GM19328 (cell line): ENCODE results near the gene PRKAG2.

ENCODE experiments used
- ATAC-seq: cut with Tn5 transposase; IDR thresholded peaks from one replicate; pipeline ENCODE4 v1.9.1; 2021; ENCODE audit warnings: mild to moderate bottlenecking, moderate library complexity; ENCODE audit not compliant: unreplicated experiment

PRKAG2 gene

DNA sequence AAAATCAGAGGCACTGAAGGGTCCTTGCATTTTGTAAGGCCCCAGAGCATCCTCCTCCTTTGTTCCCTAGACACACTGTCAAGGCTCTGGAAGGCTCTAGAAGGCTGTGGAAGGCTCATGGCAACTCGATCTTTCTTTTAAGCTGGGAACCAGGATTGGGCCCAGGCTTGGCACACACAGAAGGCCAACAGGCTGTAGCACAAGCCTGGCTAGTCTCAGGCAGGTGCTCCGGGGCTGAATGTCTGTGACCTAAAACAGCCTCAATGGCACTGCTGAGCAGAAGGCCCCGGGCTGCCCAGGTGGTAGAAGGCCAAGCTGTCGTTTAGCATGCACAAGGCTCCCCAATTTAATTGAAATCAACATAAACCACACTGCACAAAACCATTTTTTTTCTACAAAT is 55.7 kb downstream of the PRKAG2 start:
- ATAC-seq = no peak

DNA sequence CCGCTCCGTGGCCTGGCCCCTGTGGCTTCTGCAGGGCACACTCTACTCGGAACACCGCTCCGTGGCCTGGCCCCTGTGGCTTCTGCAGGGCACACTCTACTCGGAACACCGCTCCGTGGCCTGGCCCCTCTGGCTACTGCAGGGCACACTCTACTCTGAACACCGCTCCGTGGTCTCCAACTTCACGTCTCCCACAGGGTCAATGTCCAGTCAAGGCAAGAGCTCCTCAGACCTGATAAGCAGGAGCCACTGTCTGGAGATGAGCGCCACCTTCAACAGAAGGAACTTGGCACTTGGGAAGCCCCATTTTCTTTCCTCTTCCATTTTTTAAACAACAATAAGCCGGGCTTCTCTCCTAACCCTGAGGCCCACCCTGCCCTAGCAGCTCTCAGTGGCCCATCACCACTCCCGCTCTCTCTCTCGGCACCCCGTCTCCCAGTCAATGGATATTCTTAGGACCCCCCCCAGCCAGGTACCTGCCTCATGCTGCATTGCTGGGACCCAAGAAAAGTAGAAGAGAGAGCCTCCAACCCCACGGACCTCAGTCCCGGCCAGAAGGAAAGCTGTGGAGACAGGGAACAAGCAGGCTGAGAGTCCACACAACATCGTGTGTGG is 56.3 kb downstream of the PRKAG2 start:
- ATAC-seq = no peak

DNA sequence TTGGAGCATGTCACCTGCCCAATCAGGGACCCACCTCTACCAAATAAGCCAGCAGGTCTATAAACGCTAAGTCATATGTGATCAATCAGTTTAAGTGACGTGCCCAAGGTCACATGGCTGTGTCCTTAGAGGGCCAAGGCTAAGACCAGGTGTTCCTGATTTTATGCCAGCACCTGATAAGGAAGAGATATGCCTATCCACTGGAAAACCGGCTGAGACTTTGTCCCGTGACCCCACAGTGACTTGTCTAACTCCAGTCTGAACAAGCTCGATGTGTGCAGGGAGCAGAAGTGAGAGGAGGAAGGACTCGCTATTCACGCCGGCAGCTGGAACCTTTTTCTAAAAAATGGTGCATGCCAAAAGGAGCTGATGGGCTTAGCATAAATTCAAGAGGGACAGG is 57.0 kb downstream of the PRKAG2 start:
- ATAC-seq = no peak

DNA sequence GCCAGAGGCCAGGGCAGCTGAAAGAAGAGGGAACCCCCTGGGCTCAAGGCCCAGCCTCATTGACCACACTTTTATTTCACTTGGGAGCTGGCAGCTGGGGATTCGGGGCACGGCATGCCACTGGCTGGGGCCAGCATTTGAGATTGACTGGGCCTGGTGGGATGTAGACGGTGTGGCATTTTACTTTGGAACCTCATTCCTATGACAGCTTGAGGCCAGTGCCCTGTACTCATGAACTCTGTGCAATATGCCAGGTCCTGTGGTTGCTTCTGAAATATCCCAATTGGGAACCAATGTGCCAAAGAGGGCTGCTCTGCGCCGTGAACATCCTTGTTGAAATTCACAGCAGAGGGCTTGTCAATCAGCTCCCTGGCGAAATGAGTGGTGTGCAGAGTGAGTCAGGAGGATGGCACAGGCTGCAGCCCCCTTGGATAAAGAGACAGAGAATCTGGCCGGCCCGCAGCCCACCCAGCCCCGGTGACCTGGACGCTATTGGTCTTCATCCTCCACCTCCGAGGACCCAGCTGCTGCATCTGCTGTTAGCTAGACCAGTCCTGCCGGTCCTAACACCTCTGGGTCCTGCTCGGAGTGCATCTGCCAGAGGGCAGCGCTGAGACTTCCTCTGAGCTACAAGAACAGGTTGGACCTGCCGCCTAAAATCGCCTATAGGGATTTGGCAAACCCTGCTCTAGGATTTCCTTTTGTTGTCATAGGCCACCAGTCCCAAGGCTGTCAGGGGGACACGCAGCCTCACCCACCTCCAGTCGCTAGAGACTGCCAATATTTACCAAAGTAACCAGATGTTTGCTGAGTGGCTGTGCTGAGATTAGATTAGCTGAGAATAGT is 58.0 kb downstream of the PRKAG2 start:
- ATAC-seq = no peak

GRCh38 chr7:151817981-151818673 is 58.8 kb downstream of the PRKAG2 start:
- no peak for ATAC-seq

DNA sequence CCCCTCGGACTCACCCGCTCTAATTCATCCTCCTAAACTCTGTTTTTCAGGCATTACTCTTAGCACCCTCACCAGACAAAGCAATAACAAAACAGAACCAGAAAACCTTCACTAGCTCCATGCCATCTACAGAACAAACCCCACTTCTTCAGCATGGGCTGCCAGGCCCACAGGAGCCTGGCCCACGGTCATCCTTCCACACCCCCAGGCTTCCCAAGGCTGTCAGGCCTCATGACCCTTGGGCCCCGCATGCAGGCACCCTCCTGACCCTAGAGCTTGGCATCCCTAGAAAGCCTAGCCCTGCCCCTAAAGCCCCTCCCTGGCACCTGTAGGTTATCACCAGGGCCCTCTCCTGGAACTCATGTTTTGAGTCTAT is 59.6 kb downstream of the PRKAG2 start:
- ATAC-seq = no peak

DNA sequence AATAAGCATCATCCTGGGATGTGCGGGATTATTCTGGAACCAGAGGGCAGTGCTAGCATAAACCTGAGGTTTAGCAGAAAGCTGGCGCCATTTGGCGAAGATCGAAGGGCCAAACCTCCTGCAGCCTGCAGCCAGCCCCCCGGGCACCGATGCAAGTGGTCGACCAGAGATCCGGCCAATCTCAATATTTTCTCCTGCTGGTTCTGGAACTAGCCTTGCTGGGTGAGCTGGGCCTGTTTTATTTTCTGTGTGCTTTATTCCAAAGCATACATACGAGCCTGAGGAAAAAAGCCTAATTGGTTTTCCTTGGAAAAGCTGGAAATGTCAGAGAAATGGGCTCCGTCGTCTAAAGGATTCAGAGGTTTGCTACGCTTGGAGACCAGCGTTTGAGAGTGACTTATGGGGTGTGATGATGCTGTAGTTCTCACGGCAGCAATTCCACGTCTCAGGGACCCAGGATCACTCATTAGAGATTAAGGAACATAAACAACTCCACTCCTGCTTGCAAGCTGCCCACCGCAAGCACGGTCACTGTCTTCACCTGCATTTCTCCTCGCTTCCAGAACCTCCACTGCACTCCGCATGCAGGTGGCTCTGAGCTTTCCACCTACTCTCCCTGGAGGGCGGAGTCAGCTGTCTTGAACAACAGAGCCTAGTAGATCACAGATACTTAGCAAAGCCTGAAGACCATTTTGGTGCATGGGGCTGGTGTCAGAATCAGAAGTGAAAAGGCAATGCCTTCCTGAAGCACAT is 60.2 kb downstream of the PRKAG2 start:
- ATAC-seq = no peak

DNA sequence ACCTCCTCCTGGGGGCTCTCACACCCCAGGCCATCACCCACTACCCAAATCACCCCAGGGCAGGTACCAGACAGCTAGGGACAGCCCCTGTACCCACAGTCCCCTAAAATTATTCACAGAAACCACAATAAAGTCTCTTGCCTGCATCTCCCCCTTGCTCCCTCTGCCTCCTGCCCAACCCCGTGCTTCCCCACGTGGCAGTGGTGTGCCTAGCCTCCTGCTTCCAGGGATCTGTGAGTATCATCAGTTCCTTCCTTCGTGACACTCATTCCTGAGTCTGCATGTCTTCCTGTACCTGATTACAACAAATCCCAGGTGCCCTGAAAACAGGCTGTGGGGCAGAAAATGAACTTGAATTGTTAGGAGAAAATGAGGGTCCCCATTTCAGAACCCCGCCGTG is 61.5 kb downstream of the PRKAG2 start:
- ATAC-seq = no peak

DNA sequence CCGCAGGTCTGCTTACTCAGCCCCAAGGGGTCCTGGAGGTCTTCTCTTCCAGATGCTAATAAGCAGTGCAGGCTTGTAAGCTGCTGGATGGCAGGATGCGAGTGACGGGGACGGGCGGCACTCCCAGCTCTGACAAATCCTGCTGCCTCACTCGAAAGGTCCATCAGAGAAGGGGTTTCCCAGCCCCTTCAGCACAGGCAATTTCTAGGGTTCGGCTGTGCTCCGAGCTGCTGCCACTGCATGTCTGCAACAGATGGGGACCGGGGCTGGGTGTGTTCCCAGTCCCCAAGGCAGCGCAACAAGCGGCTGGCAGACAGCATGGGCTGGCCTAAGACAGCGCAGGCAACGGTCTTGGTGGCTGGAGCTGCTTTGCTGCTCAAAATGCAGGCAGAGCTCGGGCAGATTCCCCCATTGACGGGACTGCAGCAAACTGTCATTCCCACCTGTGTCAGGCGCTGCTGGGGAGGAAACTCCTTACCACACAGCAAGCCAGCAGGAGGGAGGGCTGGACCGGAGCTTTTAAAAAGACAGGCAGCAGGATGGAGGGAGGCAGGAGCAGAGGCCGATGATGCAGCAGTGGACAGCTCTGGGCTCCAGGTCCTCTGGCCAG is 62.4 kb downstream of the PRKAG2 start:
- no peak for ATAC-seq

DNA sequence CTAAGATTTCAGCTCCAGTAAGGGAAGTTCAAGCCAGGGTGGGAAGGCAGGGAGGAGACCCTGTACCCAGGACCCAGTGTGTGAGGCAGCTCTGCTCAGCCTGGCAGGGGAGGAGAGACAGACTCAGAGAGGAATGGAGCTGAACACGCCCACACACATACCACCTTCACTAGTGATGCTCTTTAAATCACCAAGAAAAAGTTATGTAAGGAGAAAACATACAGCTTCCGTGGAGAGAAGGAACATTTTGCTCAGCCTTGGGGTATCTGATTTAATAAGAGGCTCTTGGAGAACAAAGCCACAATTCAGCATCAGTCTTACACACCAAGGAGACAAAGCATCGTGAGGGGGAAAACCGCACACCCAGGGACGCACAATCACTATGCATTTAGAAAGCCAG is 62.9 kb downstream of the PRKAG2 start:
- ATAC-seq = no peak

DNA sequence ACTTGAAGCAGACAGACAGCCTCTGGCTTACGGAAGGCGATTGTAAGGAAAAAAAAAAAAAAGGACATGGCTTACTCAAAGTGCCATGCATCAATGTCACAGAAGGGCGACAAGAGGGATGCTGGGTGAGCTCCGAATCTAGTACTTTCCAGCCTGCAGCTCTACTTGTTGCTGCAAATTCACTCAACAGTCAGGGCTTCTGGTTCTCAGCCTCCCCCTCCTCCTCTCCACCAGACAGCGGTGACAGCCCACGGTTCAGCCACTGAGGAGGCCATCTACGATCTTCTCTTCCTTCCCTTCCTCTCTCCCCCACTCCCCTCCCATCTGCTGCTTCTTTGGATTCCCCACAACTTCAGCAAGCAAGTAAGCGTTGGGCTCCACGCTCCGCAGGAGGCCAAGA is 63.5 kb downstream of the PRKAG2 start:
- ATAC-seq = no peak

DNA sequence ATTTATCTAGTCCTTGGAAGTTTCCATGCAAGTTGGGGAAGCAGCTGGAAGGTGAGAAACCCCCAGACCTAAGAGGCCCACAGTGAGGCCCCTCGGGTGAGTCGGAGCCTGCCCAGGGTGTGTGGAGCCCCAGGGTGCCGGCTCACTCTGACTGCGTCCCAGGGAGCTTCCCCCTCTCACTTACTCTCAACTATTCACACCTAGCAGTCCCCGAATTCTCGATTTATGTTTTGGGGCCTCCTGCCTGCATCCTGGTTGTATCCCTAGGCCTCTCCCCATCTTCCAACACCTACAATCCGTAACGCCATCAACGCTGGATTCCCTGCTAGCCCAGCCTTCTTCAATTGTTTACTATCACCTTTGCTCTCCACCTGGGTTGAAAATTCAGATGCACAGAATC is 63.9 kb downstream of the PRKAG2 start:
- no peak for ATAC-seq

- no peak for ATAC-seq
Measured at GRCh38 chr7:151810441-151811232, 66.3 kb downstream of the PRKAG2 start.

GRCh38 chr7:151809864-151810170 is 67.1 kb downstream of the PRKAG2 start:
- no peak for ATAC-seq

GRCh38 chr7:151809146-151809863 is 67.6 kb downstream of the PRKAG2 start:
- ATAC-seq = no peak

- no peak for ATAC-seq
Measured at GRCh38 chr7:151808400-151809145, 68.3 kb downstream of the PRKAG2 start.

DNA sequence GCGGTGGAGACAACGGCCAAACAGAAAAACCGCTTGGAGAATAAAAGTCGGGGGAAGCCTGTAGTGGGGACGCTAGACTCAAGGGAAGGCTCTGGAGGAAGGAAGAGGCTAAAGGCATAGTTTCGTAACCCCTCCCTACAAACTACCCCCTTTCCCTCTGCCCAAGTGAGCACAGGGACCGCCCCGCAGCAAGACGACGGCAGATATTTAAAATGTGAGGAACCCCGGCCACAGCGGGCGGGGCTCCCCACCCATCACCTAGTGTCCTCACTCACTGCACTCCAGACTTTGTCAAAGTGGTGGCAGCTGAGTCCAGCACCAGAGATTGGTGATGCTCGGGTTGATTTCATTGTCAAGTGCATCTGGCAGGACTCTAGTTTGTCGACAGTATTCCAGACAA is 69.1 kb downstream of the PRKAG2 start:
- ATAC-seq = no peak

DNA sequence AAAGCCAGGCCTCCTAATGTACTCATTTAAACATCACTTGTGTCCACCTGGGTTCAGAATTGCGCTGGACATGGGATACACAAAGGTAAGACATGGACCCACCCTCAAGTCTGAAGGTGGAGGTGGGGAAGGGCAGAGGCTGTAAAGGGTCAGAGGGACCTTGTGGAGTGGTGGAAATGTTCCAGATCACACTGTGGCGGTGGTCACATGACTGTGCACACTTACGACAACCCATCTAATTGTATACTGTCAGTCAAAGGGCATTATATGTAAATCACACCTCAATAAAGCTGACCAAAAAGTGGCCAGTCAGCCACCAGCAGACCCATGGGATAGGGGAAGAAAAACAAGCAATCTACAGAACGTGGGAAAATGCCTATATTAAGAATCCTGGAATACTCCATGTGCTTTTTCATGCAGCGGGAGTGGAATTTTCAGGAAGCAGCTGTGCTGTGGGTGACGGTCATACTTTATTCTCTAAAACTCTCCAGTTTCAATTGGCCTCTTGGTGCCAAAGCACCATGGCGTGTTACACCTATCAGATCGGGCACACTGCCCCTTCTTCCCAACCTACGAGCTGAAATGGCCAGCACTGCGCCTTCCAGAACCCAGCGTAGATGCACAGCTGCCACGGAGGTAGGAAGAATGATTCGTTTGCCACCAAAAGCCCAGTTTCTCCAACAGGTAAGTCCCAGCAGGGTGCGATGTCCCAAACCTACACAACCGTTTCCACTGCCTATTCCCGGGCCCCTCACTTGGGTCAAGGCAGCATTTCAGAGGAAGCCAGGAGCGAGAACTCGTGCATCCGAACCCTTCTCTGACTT is 69.8 kb downstream of the PRKAG2 start:
- no peak for ATAC-seq
